Stimulated activated CD8-positive, alpha-beta memory T cell treated with anti-CD3 and anti-CD28 coated beads, Interleukin-7, amount 100 ng/mL, for 4 hours (primary cell): ENCODE measurements around the gene OSBPL6.
"Not testable (repeated sequence)": the region's sequence is repeated elsewhere in the genome, so short reads cannot be mapped to it uniquely, and the experiment has no call there.

Source experiments
- DNase-seq, 2 donors: peaks; one replicate each; pipeline ENCODE4 v3.0.0-alpha.2; 2020; ENCODE audit warnings: low read depth in 2 of 2

Gene OSBPL6

GRCh38 chr2:178350051-178350450 lies 155.7 kb downstream of the OSBPL6 start:
- DNase-seq, result no peak

GRCh38 chr2:178357704-178358103 lies 163.4 kb downstream of the OSBPL6 start:
- not testable (repeated sequence) for DNase-seq

- no peak for DNase-seq
Measured at GRCh38 chr2:178359192-178359912, 165.0 kb downstream of the OSBPL6 start.

- DNase-seq, result no peak
Measured at GRCh38 chr2:178361588-178361987, 167.3 kb downstream of the OSBPL6 start.

GRCh38 chr2:178363252-178363651 lies 168.9 kb downstream of the OSBPL6 start:
- DNase-seq, result no peak

GRCh38 chr2:178365116-178365515 lies 170.8 kb downstream of the OSBPL6 start:
- no peak for DNase-seq

GRCh38 chr2:178366412-178366811 lies 172.1 kb downstream of the OSBPL6 start:
- DNase-seq, result no peak

- no peak for DNase-seq
Measured at GRCh38 chr2:178367344-178367743, 173.0 kb downstream of the OSBPL6 start.

GRCh38 chr2:178374865-178375264 lies 180.6 kb downstream of the OSBPL6 start:
- DNase-seq, result no peak

- no peak for DNase-seq
Measured at GRCh38 chr2:178377046-178377445, 182.7 kb downstream of the OSBPL6 start.

GRCh38 chr2:178379162-178380004 lies 185.1 kb downstream of the OSBPL6 start:
- DNase-seq, result no peak

- no peak for DNase-seq
Measured at GRCh38 chr2:178380763-178381162, 186.5 kb downstream of the OSBPL6 start.

- no peak for DNase-seq
Measured at GRCh38 chr2:178383718-178384117, 189.4 kb downstream of the OSBPL6 start.

- no peak for DNase-seq
Measured at GRCh38 chr2:178385595-178386148, 191.4 kb downstream of the OSBPL6 start.

- DNase-seq, result no peak
Measured at GRCh38 chr2:178386986-178387597, 192.8 kb downstream of the OSBPL6 start.

- DNase-seq, result no peak
Measured at GRCh38 chr2:178388287-178388686, 194.0 kb downstream of the OSBPL6 start.

GRCh38 chr2:178391701-178392100 lies 197.4 kb downstream of the OSBPL6 start:
- DNase-seq, result no peak

GRCh38 chr2:178392215-178392614 lies 197.9 kb downstream of the OSBPL6 start:
- DNase-seq, result no peak

GRCh38 chr2:178394859-178395258 lies 200.5 kb downstream of the OSBPL6 start:
- DNase-seq, result no peak

GRCh38 chr2:178395295-178395694 lies 201.0 kb downstream of the OSBPL6 start:
- no peak for DNase-seq

GRCh38 chr2:178395941-178396570 lies 201.7 kb downstream of the OSBPL6 start:
- no peak for DNase-seq
